ENCODE results near the gene CD44.

DNA sequence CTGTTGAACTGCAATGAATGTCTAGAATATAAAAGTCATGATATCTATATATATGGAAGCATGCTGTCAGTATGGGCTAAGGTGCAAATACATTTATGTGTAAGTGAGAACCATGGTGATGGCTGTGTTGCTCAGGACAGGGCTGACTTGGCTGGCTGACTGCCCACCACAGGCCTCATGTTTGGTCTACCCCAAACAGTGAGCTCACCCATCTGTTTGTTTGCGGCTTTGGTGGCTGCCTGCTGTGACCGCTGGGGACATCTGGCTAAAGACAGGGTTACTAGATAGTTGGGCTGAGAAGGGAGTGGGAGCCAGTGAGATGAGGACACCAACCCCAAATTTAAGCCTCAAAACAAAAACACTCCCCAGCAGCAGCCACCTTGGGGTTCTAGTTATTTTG is 6.3 kb downstream of the CD44 start:
- TF ChIP-seq, protein P1, sequence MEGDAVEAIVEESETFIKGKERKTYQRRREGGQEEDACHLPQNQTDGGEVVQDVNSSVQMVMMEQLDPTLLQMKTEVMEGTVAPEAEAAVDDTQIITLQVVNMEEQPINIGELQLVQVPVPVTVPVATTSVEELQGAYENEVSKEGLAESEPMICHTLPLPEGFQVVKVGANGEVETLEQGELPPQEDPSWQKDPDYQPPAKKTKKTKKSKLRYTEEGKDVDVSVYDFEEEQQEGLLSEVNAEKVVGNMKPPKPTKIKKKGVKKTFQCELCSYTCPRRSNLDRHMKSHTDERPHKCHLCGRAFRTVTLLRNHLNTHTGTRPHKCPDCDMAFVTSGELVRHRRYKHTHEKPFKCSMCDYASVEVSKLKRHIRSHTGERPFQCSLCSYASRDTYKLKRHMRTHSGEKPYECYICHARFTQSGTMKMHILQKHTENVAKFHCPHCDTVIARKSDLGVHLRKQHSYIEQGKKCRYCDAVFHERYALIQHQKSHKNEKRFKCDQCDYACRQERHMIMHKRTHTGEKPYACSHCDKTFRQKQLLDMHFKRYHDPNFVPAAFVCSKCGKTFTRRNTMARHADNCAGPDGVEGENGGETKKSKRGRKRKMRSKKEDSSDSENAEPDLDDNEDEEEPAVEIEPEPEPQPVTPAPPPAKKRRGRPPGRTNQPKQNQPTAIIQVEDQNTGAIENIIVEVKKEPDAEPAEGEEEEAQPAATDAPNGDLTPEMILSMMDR (IDR thresholded peaks at IDR 0.05) = no peak
- no peak for TF ChIP-seq POLR2A (IDR thresholded peaks at IDR 0.05)

Measured in uterus (tissue), 2 donors.